Choroid plexus epithelial cell (primary cell): Measurements from ENCODE around the gene GRB14.
"Not testable (repeated sequence)": the region's sequence is repeated elsewhere in the genome, so short reads cannot be mapped to it uniquely, and the experiment has no call there.

ENCODE experiments used
- DNase-seq: peaks from one replicate; pipeline ENCODE4 v3.0.0-alpha.2; 2010; ENCODE audit warnings: low read depth
- H3K4me3 ChIP-seq: 2 replicates; pipeline ENCODE4 v1.5.1; 2011; ENCODE audit warnings: low read depth, mild to moderate bottlenecking, control low read depth, low read length, moderate library complexity
- CTCF ChIP-seq: conservative IDR thresholded peaks from 2 replicates; pipeline ENCODE4 v1.5.1; 2011; ENCODE audit warnings: low read depth, mild to moderate bottlenecking, control low read depth, inconsistent platforms, low read length, moderate library complexity

Gene GRB14

GRCh38 chr2:164642268-164642667, 21.0 kb upstream of the GRB14 start:
- no peak for DNase-seq
- TF ChIP-seq CTCF, result no peak

GRCh38 chr2:164628319-164628718, 7.0 kb upstream of the GRB14 start:
- H3K4me3 ChIP-seq, DNase-seq: not testable (repeated sequence)

More at GRCh38 chr2:164642268-164642667, 21.0 kb upstream of the GRB14 start:
- H3K4me3 ChIP-seq, result no peak overlapping the region

- peak; percentile 50 for DNase-seq
- H3K4me3 ChIP-seq, result no peak overlapping the region
- TF ChIP-seq CTCF, result no peak
Observed at GRCh38 chr2:164625378-164625971, 4.2 kb upstream of the GRB14 start.

- DNase-seq, result no peak
- no peak for TF ChIP-seq CTCF
- no peak overlapping the region for H3K4me3 ChIP-seq
Observed at GRCh38 chr2:164624316-164624715, 3.0 kb upstream of the GRB14 start.

- DNase-seq, result no peak
- TF ChIP-seq CTCF, result no peak
- no peak overlapping the region for H3K4me3 ChIP-seq
Observed at GRCh38 chr2:164622338-164623106, 1.2 kb upstream of the GRB14 start.

- TF ChIP-seq CTCF, result no peak
- DNase-seq, result no peak
- peak overlapping the region; percentile 63 for H3K4me3 ChIP-seq
Observed at GRCh38 chr2:164621764-164622105, 453 bp upstream of the GRB14 start.

GRCh38 chr2:164620457-164620856, 825 bp downstream of the GRB14 start:
- DNase-seq, result peak; percentile 22
- TF ChIP-seq CTCF, result no peak
- H3K4me3 ChIP-seq, result peak overlapping the region; percentile 63
